KOPT-K1 (cell line): ENCODE results near the gene MYO19.
"Not testable (repeated sequence)": the region's sequence is repeated elsewhere in the genome, so short reads cannot be mapped to it uniquely, and the experiment has no call there.

Experiments used
- H3K27ac ChIP-seq: fragments of 200-600 bp; sonication (generic); 2 replicates; pipeline ENCODE4 v1.5.1; 2016; ENCODE audit warnings: antibody characterized with exemption, mild to moderate bottlenecking, low read depth, low read length; ENCODE audit not compliant: poor library complexity, severe bottlenecking
- H3K36me3 ChIP-seq: fragments of 200-600 bp; sonication (generic); 2 replicates; pipeline ENCODE4 v1.5.1; 2017; ENCODE audit warnings: antibody characterized with exemption, mild to moderate bottlenecking, low read length, moderate library complexity; ENCODE audit not compliant: insufficient read depth
- H3K9me3 ChIP-seq: fragments of 200-600 bp; sonication (generic); 2 replicates; pipeline ENCODE4 v1.5.1; 2017; ENCODE audit warnings: antibody characterized with exemption, low read length, mild to moderate bottlenecking; ENCODE audit not compliant: insufficient read depth, poor library complexity, severe bottlenecking

Gene MYO19

GRCh38 chr17:36511216-36511615 lies 23.5 kb downstream of the MYO19 start:
- Histone ChIP-seq H3K27ac (no peak overlapping the region), H3K36me3 (peaks cover 100% of the 10 kb centered on the region), H3K9me3 (no peaks in the 10 kb centered on the region)

GRCh38 chr17:36510636-36511035 lies 24.0 kb downstream of the MYO19 start:
- H3K36me3 ChIP-seq = peaks cover 100% of the 10 kb centered on the region
- no peaks in the 10 kb centered on the region for H3K9me3 ChIP-seq
- H3K27ac ChIP-seq = no peak overlapping the region

- peaks cover 99% of the 10 kb centered on the region for H3K36me3 ChIP-seq
- no peaks in the 10 kb centered on the region for H3K9me3 ChIP-seq
- H3K27ac ChIP-seq = no peak overlapping the region
Observed at GRCh38 chr17:36509272-36509985, 25.2 kb downstream of the MYO19 start.

- peaks cover 99% of the 10 kb centered on the region for H3K36me3 ChIP-seq
- H3K27ac ChIP-seq, H3K9me3 ChIP-seq: not testable (repeated sequence)
Observed at GRCh38 chr17:36508439-36508838, 26.2 kb downstream of the MYO19 start.

- no peaks in the 10 kb centered on the region for H3K9me3 ChIP-seq
- no peak overlapping the region for H3K27ac ChIP-seq
- H3K36me3 ChIP-seq = peaks cover 99% of the 10 kb centered on the region
Observed at GRCh38 chr17:36507266-36507665, 27.4 kb downstream of the MYO19 start.

- no peak overlapping the region for H3K27ac ChIP-seq
- H3K9me3 ChIP-seq = no peaks in the 10 kb centered on the region
- H3K36me3 ChIP-seq = peaks cover 99% of the 10 kb centered on the region
Observed at GRCh38 chr17:36506831-36507230, 27.8 kb downstream of the MYO19 start.

- H3K36me3 ChIP-seq = peaks cover 99% of the 10 kb centered on the region
- H3K27ac ChIP-seq = no peak overlapping the region
- no peaks in the 10 kb centered on the region for H3K9me3 ChIP-seq
Observed at GRCh38 chr17:36506249-36506826, 28.3 kb downstream of the MYO19 start.

- H3K27ac ChIP-seq = no peak overlapping the region
- peaks cover 99% of the 10 kb centered on the region for H3K36me3 ChIP-seq
- H3K9me3 ChIP-seq = no peaks in the 10 kb centered on the region
Observed at GRCh38 chr17:36505171-36505570, 29.5 kb downstream of the MYO19 start.

GRCh38 chr17:36504156-36504545 lies 30.5 kb downstream of the MYO19 start:
- Histone ChIP-seq H3K36me3 (peaks cover 98% of the 10 kb centered on the region), H3K9me3 (no peaks in the 10 kb centered on the region), H3K27ac (no peak overlapping the region)

GRCh38 chr17:36503456-36504155 lies 31.1 kb downstream of the MYO19 start:
- H3K27ac ChIP-seq = no peak overlapping the region
- H3K9me3 ChIP-seq = no peaks in the 10 kb centered on the region
- peaks cover 98% of the 10 kb centered on the region for H3K36me3 ChIP-seq

- H3K36me3 ChIP-seq = peaks cover 98% of the 10 kb centered on the region
- H3K9me3 ChIP-seq = no peaks in the 10 kb centered on the region
- H3K27ac ChIP-seq = no peak overlapping the region
Observed at GRCh38 chr17:36501963-36502362, 32.7 kb downstream of the MYO19 start.

GRCh38 chr17:36501351-36501750 lies 33.3 kb downstream of the MYO19 start:
- H3K36me3 ChIP-seq = peaks cover 98% of the 10 kb centered on the region

GRCh38 chr17:36500745-36501225 lies 33.9 kb downstream of the MYO19 start:
- Histone ChIP-seq H3K27ac (no peak overlapping the region), H3K9me3 (no peaks in the 10 kb centered on the region), H3K36me3 (peaks cover 98% of the 10 kb centered on the region)

More at GRCh38 chr17:36501351-36501750, 33.3 kb downstream of the MYO19 start:
- no peaks in the 10 kb centered on the region for H3K9me3 ChIP-seq
- H3K27ac ChIP-seq = no peak overlapping the region

GRCh38 chr17:36498560-36499300 lies 35.9 kb downstream of the MYO19 start:
- peaks cover 99% of the 10 kb centered on the region for H3K36me3 ChIP-seq
- H3K9me3 ChIP-seq = no peaks in the 10 kb centered on the region
- no peak overlapping the region for H3K27ac ChIP-seq

- Histone ChIP-seq H3K36me3 (peaks cover 99% of the 10 kb centered on the region), H3K27ac (no peak overlapping the region), H3K9me3 (no peaks in the 10 kb centered on the region)
Observed at GRCh38 chr17:36498155-36498554, 36.5 kb downstream of the MYO19 start.
